A549 (cell line): ENCODE data around the gene SUGP1. TPM values are rescaled to one million over a fixed set of nuclear protein-coding genes. Genes with fewer than 3 reads are reported as not detected.

Experiments used
- ATAC-seq, 2 experiments: fragments of 200-7000 bp in 1 of 2; fragments of >200 bp in 1 of 2; cut with Nextera tagmentation in 1 of 2; cut with Tn5 transposase in 1 of 2; 3 replicates each; pipeline versions ENCODE4 v1.8.0 to v1.9.1; 2018 to 2020; ENCODE audit warnings: mild to moderate bottlenecking in 1 of 2, moderate library complexity in 1 of 2
- CTCF ChIA-PET: fragments of 300-600 bp; sonication (Branson Sonifier 250); formaldehyde crosslinking; extraction: SDS; loops from one replicate; lab custom pipeline; 2021; ENCODE audit warnings: antibody characterized with exemption, inconsistent platforms; lab: Yijun Ruan, JAX
- POLR2A ChIA-PET: fragments of 350-600 bp; formaldehyde crosslinking; extraction: SDS; loops from one replicate; lab custom pipeline; 2021; ENCODE audit warnings: antibody characterized with exemption, inconsistent platforms; lab: Yijun Ruan, JAX
- DNase-seq, 2 experiments: peaks; one replicate each; pipeline versions ENCODE4 v3.0.0 to v3.0.0-alpha.2; 2011 to 2016; ENCODE audit warnings: low read depth in 1 of 2, low spot score in 1 of 2
- FAIRE-seq: peaks from 2 replicates; lab custom pipeline; 2011; peaks lifted over from hg19 to GRCh38; lab: Jason Lieb, UNC
- H3K27ac ChIP-seq, 2 experiments: fragments of >200 bp; sonication (Bioruptor Twin); formaldehyde crosslinking; 3 replicates each; pipeline ENCODE4 v1.5.1; 2016 to 2017
- H3K4me1 ChIP-seq: fragments of >200 bp; sonication (Bioruptor Twin); formaldehyde crosslinking; 3 replicates; pipeline ENCODE4 v1.6.1; 2016
- H3K4me2 ChIP-seq: fragments of >200 bp; sonication (Bioruptor Twin); formaldehyde crosslinking; 3 replicates; pipeline ENCODE4 v1.6.1; 2016
- H3K4me3 ChIP-seq: fragments of >200 bp; sonication (Bioruptor Twin); formaldehyde crosslinking; 3 replicates; pipeline ENCODE4 v1.5.1; 2016
- H3K9me3 ChIP-seq: fragments of >200 bp; sonication (Bioruptor Twin); formaldehyde crosslinking; 3 replicates; pipeline ENCODE4 v1.6.1; 2016
- CBX2 ChIP-seq: fragments of 200-600 bp; sonication (generic); IDR thresholded peaks from 2 replicates; pipeline ENCODE4 v1.6.1; 2016; ENCODE audit warnings: low read depth, mild to moderate bottlenecking, borderline replicate concordance
- CEBPB ChIP-seq, 2 experiments: fragments of >200 bp in 1 of 2; sonication (Bioruptor Twin) in 1 of 2; formaldehyde crosslinking in 1 of 2; IDR thresholded peaks; 2 replicates each; pipeline ENCODE4 v1.6.1; 2012 to 2016
- CHD4 ChIP-seq: fragments of 200-600 bp; sonication (generic); IDR thresholded peaks from 2 replicates; pipeline ENCODE4 v1.6.1; 2016; ENCODE audit warnings: antibody characterized with exemption, mild to moderate bottlenecking, borderline replicate concordance
- CTCF ChIP-seq: fragments of >200 bp; sonication (Bioruptor Twin); formaldehyde crosslinking; IDR thresholded peaks from 3 replicates; pipeline ENCODE4 v1.5.1; 2016
- E2F6 ChIP-seq: IDR thresholded peaks from 2 replicates; pipeline ENCODE4 v1.6.1; 2012; ENCODE audit warnings: low read depth, borderline replicate concordance
- EHF ChIP-seq: fragments of 250-450 bp; sonication (Bioruptor Pico); IDR thresholded peaks from 2 replicates; pipeline ENCODE4 v1.5.0; 2020; ENCODE audit warnings: mild to moderate bottlenecking
- EHMT2 ChIP-seq: fragments of 200-600 bp; sonication (generic); IDR thresholded peaks from 2 replicates; pipeline ENCODE4 v1.6.1; 2016; ENCODE audit warnings: antibody characterized with exemption, low read depth, mild to moderate bottlenecking, moderate library complexity
- ELK1 ChIP-seq: fragments of 150-350 bp; IDR thresholded peaks from 2 replicates; pipeline ENCODE4 v1.6.1; 2014; ENCODE audit warnings: low read depth, mild to moderate bottlenecking, low read length
- ESRRA ChIP-seq: fragments of 150-350 bp; IDR thresholded peaks from 2 replicates; pipeline ENCODE4 v1.6.1; 2014; ENCODE audit warnings: mild to moderate bottlenecking, low read length, borderline replicate concordance
- FOSB ChIP-seq: fragments of 250-450 bp; sonication (Bioruptor Pico); IDR thresholded peaks from 2 replicates; pipeline ENCODE4 v1.5.0; 2020; ENCODE audit warnings: mild to moderate bottlenecking, moderate library complexity
- FOSL2 ChIP-seq, 2 experiments: fragments of 450-650 bp in 1 of 2; fragments of >200 bp in 1 of 2; sonication (Bioruptor Twin) in 1 of 2; formaldehyde crosslinking; IDR thresholded peaks; 2 replicates each; pipeline versions ENCODE4 v1.5.0 to v1.6.1; 2016 to 2020; ENCODE audit warnings: mild to moderate bottlenecking in 1 of 2, moderate library complexity in 1 of 2
- GATA3 ChIP-seq: IDR thresholded peaks from 2 replicates; pipeline ENCODE4 v1.6.1; 2012; ENCODE audit warnings: borderline replicate concordance
- HDAC2 ChIP-seq: fragments of 200-600 bp; sonication (generic); IDR thresholded peaks from 2 replicates; pipeline ENCODE4 v1.6.1; 2016
- HEYL ChIP-seq: fragments of 250-450 bp; sonication (Bioruptor Pico); IDR thresholded peaks from 2 replicates; pipeline ENCODE4 v1.8.0; 2021; ENCODE audit warnings: mild to moderate bottlenecking, moderate library complexity
- HMGXB4 ChIP-seq: fragments of 250-450 bp; sonication (Bioruptor Pico); IDR thresholded peaks from 2 replicates; pipeline ENCODE4 v1.5.0; 2021; ENCODE audit warnings: mild to moderate bottlenecking, moderate library complexity, borderline replicate concordance
- HOXB5 ChIP-seq: fragments of 250-450 bp; sonication (Bioruptor Pico); IDR thresholded peaks from 2 replicates; pipeline ENCODE4 v1.5.0; 2020; ENCODE audit warnings: mild to moderate bottlenecking, moderate library complexity
- JUN ChIP-seq, 2 experiments: fragments of >200 bp; sonication (Bioruptor Twin); formaldehyde crosslinking; IDR thresholded peaks; 2 replicates in 1 of 2; 3 replicates in 1 of 2; pipeline ENCODE4 v1.6.1; 2016 to 2017
- NFE2L2 ChIP-seq: fragments of 150-350 bp; conservative IDR thresholded peaks from 2 replicates; pipeline ENCODE4 v1.6.1; 2014; ENCODE audit warnings: low read length
- POLR2A ChIP-seq: IDR thresholded peaks from 2 replicates; pipeline ENCODE4 v1.6.1; 2012; ENCODE audit warnings: mild to moderate bottlenecking, low read length
- POLR2AphosphoS2 ChIP-seq: conservative IDR thresholded peaks from 2 replicates; pipeline ENCODE4 v1.6.1; 2012; ENCODE audit warnings: low read length, improper control_type of control experiment, inconsistent platforms
- RARB ChIP-seq: fragments of 250-450 bp; sonication (Bioruptor Pico); IDR thresholded peaks from 2 replicates; pipeline ENCODE4 v1.8.0; 2021; ENCODE audit warnings: mild to moderate bottlenecking, moderate library complexity
- RCOR1 ChIP-seq: fragments of 150-350 bp; IDR thresholded peaks from 2 replicates; pipeline ENCODE4 v1.6.1; 2014; ENCODE audit warnings: antibody characterized with exemption, low read length, low read depth
- SMC3 ChIP-seq: fragments of >200 bp; sonication (Bioruptor Twin); formaldehyde crosslinking; IDR thresholded peaks from 3 replicates; pipeline ENCODE4 v1.6.1; 2018; ENCODE audit warnings: inconsistent platforms
- USF2 ChIP-seq: fragments of 450-650 bp; IDR thresholded peaks from 2 replicates; pipeline ENCODE4 v1.6.1; 2014; ENCODE audit warnings: antibody characterized with exemption
- ZFP36 ChIP-seq: fragments of 450-650 bp; IDR thresholded peaks from 2 replicates; pipeline ENCODE4 v1.6.1; 2014; ENCODE audit warnings: borderline replicate concordance; ENCODE audit not compliant: partially characterized antibody
- ZSCAN20 ChIP-seq: fragments of 250-450 bp; sonication (Bioruptor Pico); IDR thresholded peaks from 2 replicates; pipeline ENCODE4 v1.8.0; 2022; ENCODE audit warnings: mild to moderate bottlenecking, moderate library complexity
- WGBS: methylation state at CpG from one replicate; pipeline ENCODE4 v1.1.6; 2017; ENCODE audit errors: missing lambda C conversion rate; 5-methylcytosine and 5-hydroxymethylcytosine counted together
- polyA plus RNA-seq, 4 experiments: library from polyadenylated mRNA; depleted of rRNA in 3 of 4; stranded (reverse); fragments of >200 nt; fragmentation: RNase III in 1 of 4; extraction: RNeasy Plus Mini Kit Qiagen cat#74134 plus additional on column Dnase treatment in 1 of 4; gene quantifications; 2 replicates in 3 of 4; 3 replicates in 1 of 4; pipeline ENCODE4 v1.2.3, GENCODE V29; 2011 to 2017

Gene SUGP1
- polyA plus RNA-seq, 2 of the 4 experiments (the other 2 are of a cell fraction): 21.9 to 30.0 TPM

GRCh38 chr19:19274716-19275565, 45.4 kb downstream of the SUGP1 start:
- Histone ChIP-seq H3K4me3 (no peak overlapping the region), H3K9me3 (no peaks in the 10 kb centered on the region), H3K4me1 (no peaks in the 10 kb centered on the region)
- no peak for ATAC-seq
- no peak for TF ChIP-seq ESRRA
- TF ChIP-seq SMC3: no peak
- no peak for TF ChIP-seq JUN (IDR thresholded peaks at IDR 0.05)
- TF ChIP-seq POLR2AphosphoS2: no peak
- no peak for TF ChIP-seq RARB (CRISPR knock-in tag)
- no peak for TF ChIP-seq ZFP36
- no peak for TF ChIP-seq GATA3
- TF ChIP-seq EHMT2: no peak
- no peak for TF ChIP-seq FOSB (CRISPR knock-in tag)
- no peak for TF ChIP-seq HOXB5 (CRISPR knock-in tag)
- no peak for TF ChIP-seq HDAC2
- TF ChIP-seq USF2: no peak
- no peak for TF ChIP-seq ZSCAN20
- TF ChIP-seq HEYL (CRISPR knock-in tag): no peak
- no peak for TF ChIP-seq CEBPB (IDR thresholded peaks at IDR 0.05)
- TF ChIP-seq E2F6: no peak
- TF ChIP-seq NFE2L2: no peak
- TF ChIP-seq EHF: no peak
- TF ChIP-seq, all 56 proteins: peak for 0
- CTCF ChIA-PET: interaction anchor here (0.6 to 0.9 kb wide), 2 partner anchors 50 to 72 kb away, joined by 3 read pairs; partner anchors contain the start of gene NR2C2AP
- H3K4me2 ChIP-seq: no peak overlapping the region
- H3K27ac ChIP-seq: no peak overlapping the region
- DNase-seq (no peak), FAIRE-seq (no peak)
- 93% methylated on average over 3 of the region's 9 CpGs for WGBS
- POLR2A ChIA-PET: no interaction called here

- Histone ChIP-seq H3K9me3 (no peaks in the 10 kb centered on the region), H3K4me1 (no peaks in the 10 kb centered on the region), H3K4me3 (no peak overlapping the region), H3K27ac (no peak overlapping the region), H3K4me2 (no peak overlapping the region)
- DNase-seq: no peak
- FAIRE-seq: no peak
- ATAC-seq: no peak
- ChIA-PET POLR2A (no interaction called here), CTCF (interaction anchor here (0.6 kb wide), 2 partner anchors 29 to 71 kb away, joined by 3 read pairs; partner anchors contain the start of gene NR2C2AP)
- no peak for TF ChIP-seq ELK1
- 84% methylated on average over 8 of the region's 8 CpGs for WGBS
These were observed 46.2 kb downstream of the SUGP1 start for GRCh38 chr19:19274146-19274545.

- H3K4me3 ChIP-seq: no peak overlapping the region; the same call in 2 of the 3 replicates
- no peaks in the 10 kb centered on the region for H3K4me1 ChIP-seq
- WGBS: 91% methylated on average over 8 of the region's 8 CpGs
- no peak for FAIRE-seq
- H3K9me3 ChIP-seq: no peaks in the 10 kb centered on the region
- H3K4me2 ChIP-seq: peak overlapping the region; percentile 61; the same call in 2 of the 3 replicates
- POLR2A ChIA-PET: no interaction called here
- no peak overlapping the region; a peak in 1 of 6 replicates for H3K27ac ChIP-seq
- CTCF ChIA-PET: interaction anchor here (1.1 kb wide), 1 partner anchor 9 kb away, joined by 3 read pairs; no protein-coding TSS in a partner anchor
- TF ChIP-seq ZFP36 (no peak), CBX2 (no peak), CHD4 (no peak), ZSCAN20 (no peak), POLR2A (no peak), FOSL2 (IDR thresholded peaks at IDR 0.05) (no peak), FOSL2 (CRISPR knock-in tag; IDR thresholded peaks at IDR 0.05) (no peak), RCOR1 (no peak), CTCF (no peak), HMGXB4 (CRISPR knock-in tag) (no peak)
- ATAC-seq: no peak
- no peak for DNase-seq
These were observed 48.3 kb downstream of the SUGP1 start for GRCh38 chr19:19271828-19272599.
